Kidney tubule cell (primary cell): Measurements from ENCODE around the gene GPATCH2.
"Not testable (repeated sequence)": the region's sequence is repeated elsewhere in the genome, so short reads cannot be mapped to it uniquely, and the experiment has no call there.

ENCODE experiments used
- DNase-seq: peaks from one replicate; pipeline ENCODE4 v3.0.0-alpha.2; 2018; ENCODE audit warnings: low spot score

Gene GPATCH2

GRCh38 chr1:217525773-217526490, 105.0 kb downstream of the GPATCH2 start:
- no peak for DNase-seq

GRCh38 chr1:217524787-217525520, 105.9 kb downstream of the GPATCH2 start:
- no peak for DNase-seq

DNA sequence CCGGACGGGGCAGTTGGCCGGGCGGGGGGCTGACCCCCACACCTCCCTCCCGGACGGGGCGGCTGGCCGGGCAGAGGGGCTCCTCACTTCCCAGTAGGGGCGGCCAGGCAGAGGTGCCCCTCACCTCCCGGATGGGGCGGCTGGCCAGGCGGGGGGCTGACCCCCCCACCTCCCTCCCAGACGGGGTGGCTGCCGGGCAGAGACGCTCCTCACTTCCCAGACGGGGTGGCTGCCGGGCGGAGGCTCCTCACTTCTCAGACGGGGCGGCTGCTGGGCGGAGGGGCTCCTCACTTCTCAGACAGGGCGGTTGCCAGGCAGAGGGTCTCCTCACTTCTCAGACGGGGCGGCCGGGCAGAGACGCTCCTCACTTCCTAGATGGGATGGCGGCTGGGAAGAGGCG, 107.0 kb downstream of the GPATCH2 start:
- not testable (repeated sequence) for DNase-seq

GRCh38 chr1:217522277-217522676, 108.6 kb downstream of the GPATCH2 start:
- no peak for DNase-seq

DNA sequence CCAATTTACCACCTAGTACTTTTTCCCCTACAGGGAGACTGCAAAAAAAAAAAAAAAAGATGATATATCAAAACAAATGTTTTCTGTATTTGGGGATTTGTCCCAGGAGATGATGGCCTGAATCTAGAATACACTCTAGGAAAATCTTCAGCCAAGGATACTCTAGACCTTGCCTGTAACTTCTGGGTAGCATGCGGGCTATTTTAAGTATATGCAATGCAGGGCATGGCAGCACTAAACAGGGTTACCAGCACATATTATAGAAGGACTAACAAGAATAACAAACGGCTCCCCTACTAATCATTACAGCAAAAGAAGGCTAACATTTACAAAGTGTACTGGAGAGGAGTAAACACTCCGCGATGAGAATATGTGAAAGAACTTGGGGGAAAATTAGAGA, 109.6 kb downstream of the GPATCH2 start:
- no peak for DNase-seq

DNA sequence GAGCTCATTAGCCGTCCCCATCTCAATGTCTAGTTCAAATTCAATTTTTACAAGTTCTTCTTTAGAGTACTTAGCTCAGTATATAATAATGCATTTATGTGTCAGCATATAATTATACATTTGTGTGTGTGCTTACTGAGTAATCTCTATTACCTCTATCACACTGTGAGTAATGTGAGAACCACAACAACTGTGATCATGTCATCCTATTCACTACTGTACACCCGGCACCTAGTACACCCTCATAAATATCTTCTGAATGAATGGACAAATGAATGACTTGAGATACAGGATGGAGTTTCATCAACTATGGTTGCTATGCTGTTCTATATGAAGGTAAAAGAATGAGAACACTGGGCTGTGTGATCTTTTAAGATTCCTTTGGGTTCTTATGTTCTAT, 124.0 kb downstream of the GPATCH2 start:
- DNase-seq: peak; percentile 45

DNA sequence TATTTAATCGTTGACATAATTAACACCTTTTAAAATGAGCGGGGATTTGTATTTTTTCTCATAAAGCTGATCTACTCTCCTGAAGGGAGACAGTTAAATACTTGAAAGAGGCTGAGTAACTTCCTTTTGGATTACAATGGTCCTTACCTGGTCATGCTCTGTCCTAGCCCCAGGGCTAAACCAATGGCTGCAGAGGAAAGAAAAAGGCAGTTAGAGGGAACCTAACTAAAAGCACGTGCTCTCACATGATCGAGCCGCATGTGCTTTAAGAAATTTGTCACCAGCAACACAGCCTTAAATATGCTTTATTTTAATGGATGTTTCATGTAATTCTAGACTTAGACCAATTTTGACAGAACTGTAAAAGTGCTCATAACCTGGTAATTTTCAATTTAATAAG, 132.7 kb downstream of the GPATCH2 start:
- DNase-seq: no peak

GRCh38 chr1:217495249-217495648, 135.6 kb downstream of the GPATCH2 start:
- DNase-seq: no peak

GRCh38 chr1:217494767-217495166, 136.1 kb downstream of the GPATCH2 start:
- no peak for DNase-seq

- no peak for DNase-seq
Observed at GRCh38 chr1:217493290-217493689, 137.6 kb downstream of the GPATCH2 start.

GRCh38 chr1:217484871-217485270, 146.0 kb downstream of the GPATCH2 start:
- DNase-seq: no peak

GRCh38 chr1:217482356-217483102, 148.4 kb downstream of the GPATCH2 start:
- DNase-seq: peak; percentile 86

GRCh38 chr1:217478450-217478849, 152.4 kb downstream of the GPATCH2 start:
- no peak for DNase-seq

- DNase-seq: peak; percentile 66
Observed at GRCh38 chr1:217472915-217473314, 158.0 kb downstream of the GPATCH2 start.

GRCh38 chr1:217471403-217471802, 159.5 kb downstream of the GPATCH2 start:
- no peak for DNase-seq

DNA sequence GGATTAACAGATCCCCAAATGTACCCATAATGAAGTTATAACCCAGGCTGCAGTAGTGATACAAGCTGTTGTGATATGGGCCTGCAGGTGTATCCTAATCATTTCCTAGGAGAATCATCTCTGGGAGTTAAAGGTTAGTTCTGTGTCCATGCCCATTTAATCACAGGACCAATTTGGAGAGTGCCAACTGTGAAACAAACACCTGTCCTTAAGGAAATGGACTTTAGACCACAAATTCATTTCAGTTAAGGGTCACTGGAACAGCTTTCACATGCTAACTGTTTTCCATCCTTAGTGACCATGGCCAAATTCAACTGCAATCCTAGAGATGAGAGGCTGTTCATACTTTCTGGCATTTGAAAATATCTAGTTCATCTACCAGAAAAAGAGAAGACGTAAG, 160.9 kb downstream of the GPATCH2 start:
- DNase-seq: no peak

GRCh38 chr1:217465102-217465501, 165.8 kb downstream of the GPATCH2 start:
- DNase-seq: no peak

GRCh38 chr1:217462666-217463065, 168.2 kb downstream of the GPATCH2 start:
- no peak for DNase-seq

- DNase-seq: no peak
Observed at GRCh38 chr1:217462159-217462558, 168.7 kb downstream of the GPATCH2 start.

GRCh38 chr1:217457016-217457415, 173.9 kb downstream of the GPATCH2 start:
- DNase-seq: no peak

DNA sequence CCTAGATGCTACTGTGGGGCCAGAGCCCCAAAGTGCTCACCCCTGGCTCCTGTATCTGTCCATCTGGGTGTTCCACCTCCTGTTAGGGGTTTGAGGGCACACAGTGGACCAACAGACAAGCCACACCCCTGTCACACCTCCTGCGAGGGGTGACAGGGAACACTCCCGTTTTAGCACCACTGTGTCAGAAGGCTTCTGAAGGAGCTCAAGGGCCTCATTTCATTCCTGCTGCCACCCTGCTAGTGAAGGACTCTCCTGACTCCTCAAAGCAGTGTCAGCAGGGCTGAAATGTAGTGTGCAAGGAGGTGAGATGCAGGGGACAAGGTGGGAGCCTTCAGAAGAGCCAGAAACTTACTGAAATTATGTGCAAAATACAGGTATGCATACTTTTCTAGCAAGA, 174.6 kb downstream of the GPATCH2 start:
- no peak for DNase-seq

- DNase-seq: no peak
Observed at GRCh38 chr1:217453816-217454215, 177.1 kb downstream of the GPATCH2 start.

- DNase-seq: no peak
Observed at GRCh38 chr1:217449370-217449769, 181.5 kb downstream of the GPATCH2 start.
